ENCODE results near the gene LBX2.
"Not testable (repeated sequence)": the region's sequence is repeated elsewhere in the genome, so short reads cannot be mapped to it uniquely, and the experiment has no call there.

The LBX2 gene

GRCh38 chr2:74481961-74482800 lies 17.2 kb downstream of the LBX2 start:
- peak; percentile 28 for DNase-seq

GRCh38 chr2:74481431-74481830 lies 18.0 kb downstream of the LBX2 start:
- DNase-seq: no peak

GRCh38 chr2:74474899-74475298 lies 24.5 kb downstream of the LBX2 start:
- DNase-seq: no peak

DNA sequence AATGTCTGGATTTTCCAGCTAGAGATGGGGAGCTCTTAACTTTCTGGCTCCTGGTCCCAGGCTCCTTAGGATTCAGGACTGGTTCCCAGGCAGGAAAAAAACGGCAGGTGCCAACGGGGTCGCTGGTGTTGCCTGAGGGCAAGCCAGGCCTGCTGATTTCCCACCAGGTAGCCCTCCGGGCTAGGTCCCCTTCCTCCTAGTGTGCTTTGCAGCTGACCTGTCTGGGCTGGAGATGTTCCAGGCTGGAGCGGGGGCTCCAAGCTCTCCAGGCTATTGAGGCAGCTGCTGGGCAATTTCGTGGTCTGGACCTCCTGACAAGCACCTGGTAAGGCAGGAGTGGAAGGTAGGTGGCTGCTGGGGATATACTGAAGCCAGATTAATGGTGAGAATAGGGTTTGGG lies 24.9 kb downstream of the LBX2 start:
- DNase-seq: no peak

DNA sequence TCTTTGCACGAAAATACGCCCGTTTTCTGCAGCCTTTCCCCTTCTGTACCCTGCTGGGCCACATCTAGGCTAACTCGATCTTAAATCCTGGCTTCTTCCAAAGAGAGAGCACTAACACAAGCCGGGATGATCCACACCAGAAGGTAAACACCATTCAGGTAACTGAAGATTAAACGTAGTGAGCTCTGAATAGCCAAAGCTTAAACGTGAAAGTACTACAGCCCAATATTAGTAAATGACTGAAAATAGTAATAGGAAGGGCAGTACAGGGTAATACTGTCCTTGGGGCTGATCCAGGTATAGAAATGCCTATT lies 26.5 kb downstream of the LBX2 start:
- DNase-seq: no peak

DNA sequence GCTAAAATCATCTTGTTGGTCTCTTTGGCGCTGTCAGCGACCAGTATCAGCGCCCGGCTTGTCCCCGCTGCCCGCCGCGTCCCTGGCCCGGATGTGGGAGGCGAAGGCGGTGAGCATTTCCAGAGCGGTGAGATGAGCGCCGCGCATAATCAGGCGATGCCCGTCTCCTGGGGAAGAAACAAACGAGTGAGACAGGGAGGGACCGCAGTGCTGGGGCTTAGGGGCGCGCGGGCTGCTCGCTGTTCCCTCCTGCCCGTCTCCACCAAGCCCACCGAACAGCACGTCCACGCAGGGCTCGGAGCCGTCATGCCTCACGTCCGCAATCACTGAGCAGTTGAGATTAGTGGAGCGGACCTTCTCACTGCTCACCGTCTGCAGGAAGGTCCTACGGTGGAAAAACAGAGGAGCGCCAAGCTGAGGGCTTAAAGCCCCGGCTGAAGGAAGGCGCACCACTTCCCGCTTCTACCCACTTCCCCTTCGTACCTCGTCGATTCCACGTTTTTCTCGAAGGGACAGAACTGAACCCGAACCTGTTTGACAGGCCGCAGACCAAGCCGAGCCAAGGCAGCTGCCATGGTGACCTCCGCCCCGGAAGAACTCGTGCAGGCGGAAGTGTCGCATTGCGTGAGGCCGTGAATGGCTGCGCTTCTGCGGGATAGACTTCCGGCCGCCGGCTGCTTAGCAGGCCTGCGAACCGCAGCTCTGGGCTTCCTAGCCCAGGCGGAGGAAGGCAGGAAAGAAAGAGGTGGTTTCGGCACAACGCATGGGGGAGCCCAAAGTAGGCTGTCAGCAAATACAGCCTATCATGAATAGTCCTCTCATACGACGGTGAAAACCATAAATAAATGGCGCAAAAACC lies 27.1 kb downstream of the LBX2 start, which contains the start of gene MRPL53:
Gene MRPL53 (minus strand): TSS at position 595 of the 859 bp plus-strand sequence. CDS start 20 bp downstream, at position 575.
- DNase-seq: peak; percentile 93

GRCh38 chr2:74471332-74472065 lies 27.9 kb downstream of the LBX2 start:
- no peak for DNase-seq

DNA sequence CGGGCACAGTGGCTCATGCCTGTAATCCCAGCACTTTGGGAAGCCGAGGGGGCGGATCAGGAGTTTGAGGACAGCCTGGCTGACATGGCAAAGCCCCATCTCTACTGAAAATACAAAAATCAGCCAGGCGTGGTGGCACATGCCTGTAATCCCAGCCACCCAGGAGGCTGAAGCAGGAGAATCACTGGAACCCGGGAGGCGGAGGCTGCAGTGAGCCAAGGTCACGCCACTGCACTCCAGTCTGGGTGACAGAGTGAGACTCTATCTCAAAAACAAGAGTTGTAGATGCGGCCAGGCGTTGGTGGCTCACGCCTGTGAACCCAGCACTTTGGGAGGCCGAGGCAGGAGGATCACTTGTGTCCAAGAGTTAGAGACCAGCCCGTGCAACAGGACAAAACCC lies 28.7 kb downstream of the LBX2 start:
- DNase-seq: not testable (repeated sequence)

GRCh38 chr2:74464406-74464805 lies 35.0 kb downstream of the LBX2 start:
- DNase-seq: no peak

GRCh38 chr2:74462786-74463105 lies 36.7 kb downstream of the LBX2 start:
- no peak for DNase-seq

DNA sequence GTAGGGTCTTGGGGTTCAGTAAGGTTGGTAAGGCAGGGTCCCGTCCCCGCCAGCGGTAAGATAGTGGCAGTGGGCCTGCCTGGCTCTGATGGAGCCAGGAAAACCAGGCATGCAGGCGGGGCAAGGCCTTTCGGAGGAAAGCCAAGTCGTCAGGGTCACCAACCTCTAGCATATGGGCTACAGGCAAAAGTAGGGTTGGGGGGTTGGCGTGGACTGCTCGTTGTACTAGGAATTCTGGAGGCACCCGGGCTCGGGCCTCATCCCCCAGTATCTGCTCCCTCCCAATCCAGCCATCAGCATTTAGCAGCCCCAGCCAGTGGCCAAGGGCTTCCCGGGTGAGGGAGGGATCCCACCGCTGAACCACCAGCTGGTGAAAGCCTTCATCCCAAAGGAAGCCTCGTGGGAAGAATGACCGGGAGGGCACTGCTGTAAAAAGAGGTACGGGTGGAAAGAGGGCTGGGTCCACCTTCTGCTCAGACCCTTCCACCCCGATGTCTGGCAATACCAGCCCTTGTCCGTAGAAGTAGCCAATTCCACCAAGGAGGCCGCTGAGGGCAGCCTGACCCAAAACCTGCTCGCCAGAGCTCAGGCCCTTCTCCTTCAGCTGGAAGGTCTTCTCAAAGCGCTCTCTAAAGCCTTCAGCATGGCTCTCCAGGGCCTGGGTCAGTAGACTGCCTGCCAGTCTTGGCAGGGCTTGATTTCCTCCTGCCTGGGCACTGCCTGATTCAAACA lies 37.2 kb downstream of the LBX2 start:
- no peak for DNase-seq

DNA sequence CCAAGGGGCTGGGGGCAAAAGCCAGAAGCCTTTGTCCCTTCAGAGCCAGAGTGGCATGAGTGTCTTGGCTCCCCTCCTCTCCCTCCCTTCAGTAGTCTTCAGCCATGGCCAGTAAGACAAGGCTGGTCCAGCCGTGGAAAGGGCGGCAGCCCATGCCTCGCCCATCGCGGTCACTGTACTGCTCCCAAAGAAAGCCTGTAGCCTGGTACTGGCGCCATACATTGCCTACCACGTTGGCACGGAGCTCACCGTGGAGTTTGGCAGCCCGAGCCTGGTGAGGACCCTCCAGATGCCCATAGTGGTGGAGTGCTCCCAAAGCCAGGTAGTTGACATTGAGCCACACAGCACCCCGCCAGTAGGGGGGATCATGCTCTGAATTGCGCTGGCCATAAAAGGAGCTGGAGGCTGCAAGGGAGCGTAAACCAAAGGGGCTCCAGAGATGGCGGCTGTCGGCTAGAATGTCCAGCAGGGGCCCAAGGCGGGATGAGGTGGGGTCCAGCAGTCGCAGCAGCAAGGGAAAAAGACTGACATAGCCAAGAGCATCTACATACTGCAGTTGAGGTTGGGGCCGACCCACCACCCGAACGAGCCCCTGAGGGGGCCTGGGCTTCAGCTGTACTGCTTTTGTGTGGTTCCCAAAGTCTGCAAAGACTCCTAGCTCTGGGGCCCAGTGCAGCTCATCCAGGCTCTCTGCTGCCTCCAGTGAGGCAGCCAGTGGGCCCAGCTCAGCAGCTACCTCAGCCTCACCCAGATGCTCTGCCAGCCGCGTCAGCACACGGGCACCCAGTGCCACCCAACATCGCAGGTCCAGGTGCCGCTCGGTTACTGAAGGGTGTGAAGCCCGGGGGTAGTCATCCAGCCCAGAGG lies 38.0 kb downstream of the LBX2 start:
- no peak for DNase-seq

DNA sequence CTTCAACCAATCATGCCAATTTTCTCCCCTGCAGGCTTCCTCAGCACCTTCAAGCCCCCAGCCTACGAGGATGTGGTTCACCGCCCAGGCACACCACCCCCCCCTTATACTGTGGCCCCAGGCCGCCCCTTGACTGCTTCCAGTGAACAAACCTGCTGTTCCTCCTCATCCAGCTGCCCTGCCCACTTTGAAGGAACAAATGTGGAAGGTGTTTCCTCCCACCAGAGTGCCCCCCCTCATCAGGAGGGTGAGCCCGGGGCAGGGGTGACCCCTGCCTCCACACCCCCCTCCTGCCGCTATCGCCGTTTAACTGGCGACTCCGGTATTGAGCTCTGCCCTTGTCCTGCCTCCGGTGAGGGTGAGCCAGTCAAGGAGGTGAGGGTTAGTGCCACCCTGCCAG lies 39.2 kb downstream of the LBX2 start:
- DNase-seq: not testable (repeated sequence)

- not testable (repeated sequence) for DNase-seq
Observed at GRCh38 chr2:74459503-74460118, 39.8 kb downstream of the LBX2 start.

DNA sequence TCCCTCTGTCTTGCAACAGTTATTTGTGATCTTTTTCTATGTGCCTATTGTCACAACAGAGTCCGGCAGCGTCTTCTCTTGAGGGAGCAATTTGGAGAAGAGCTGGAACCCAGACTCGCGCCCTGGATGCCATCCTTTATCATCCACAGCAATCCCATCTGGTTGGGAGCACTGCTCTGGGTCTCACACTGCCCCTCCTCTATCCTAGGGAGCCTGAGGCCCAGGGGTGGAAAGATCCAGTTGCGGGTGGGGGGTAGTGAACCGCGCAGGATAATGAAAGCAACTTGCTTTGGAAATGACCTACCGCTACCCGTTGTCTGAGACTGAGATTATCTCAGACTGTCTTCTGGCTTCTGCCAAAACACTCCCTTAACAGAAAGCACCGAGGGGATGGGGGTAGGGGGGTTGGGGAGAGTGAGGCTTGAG lies 40.5 kb downstream of the LBX2 start:
- DNase-seq: no peak

DNA sequence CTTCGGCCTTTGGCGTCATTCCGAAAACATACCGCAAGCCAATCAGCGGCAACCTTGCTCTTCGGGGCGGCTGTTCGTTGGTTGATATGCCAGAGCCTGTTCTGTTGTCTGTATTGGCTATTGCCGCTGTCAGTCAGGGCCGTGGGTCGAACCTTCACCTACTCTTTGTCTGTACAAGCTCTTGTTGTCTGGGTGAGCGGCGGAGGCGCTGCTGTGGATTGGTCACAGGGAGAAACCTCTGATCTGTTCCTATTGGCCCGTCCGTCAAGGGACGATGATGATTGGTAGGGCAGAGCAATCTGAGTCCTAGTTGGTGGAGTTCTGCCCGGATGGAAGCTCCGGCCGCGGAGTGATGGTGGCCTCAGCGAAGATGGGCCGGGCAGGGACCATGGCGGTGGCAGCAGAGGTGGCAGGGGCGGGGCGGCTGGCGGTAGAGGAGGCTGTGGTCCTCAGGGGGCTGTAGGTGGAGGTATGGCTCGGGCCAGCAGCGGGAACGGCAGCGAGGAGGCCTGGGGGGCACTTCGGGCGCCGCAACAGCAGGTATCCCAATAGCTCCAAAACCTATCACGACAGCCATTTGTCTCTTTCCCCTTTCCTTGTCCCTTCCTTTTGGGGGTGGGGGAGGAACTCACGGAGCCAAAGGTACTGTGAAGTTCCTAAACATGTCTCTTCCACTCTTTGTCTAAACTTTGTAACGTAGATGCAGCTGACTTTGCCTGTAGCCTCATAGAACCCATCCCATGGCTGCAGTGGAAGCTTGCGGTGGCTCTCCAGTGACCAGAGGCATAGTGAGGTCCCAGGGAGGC lies 41.1 kb downstream of the LBX2 start, which contains the start of gene WBP1:
Gene WBP1 (plus strand): TSS at position 307 of the 806 bp plus-strand sequence. CDS start 165 bp downstream, at position 472.
- DNase-seq: peak; percentile 99

DNA sequence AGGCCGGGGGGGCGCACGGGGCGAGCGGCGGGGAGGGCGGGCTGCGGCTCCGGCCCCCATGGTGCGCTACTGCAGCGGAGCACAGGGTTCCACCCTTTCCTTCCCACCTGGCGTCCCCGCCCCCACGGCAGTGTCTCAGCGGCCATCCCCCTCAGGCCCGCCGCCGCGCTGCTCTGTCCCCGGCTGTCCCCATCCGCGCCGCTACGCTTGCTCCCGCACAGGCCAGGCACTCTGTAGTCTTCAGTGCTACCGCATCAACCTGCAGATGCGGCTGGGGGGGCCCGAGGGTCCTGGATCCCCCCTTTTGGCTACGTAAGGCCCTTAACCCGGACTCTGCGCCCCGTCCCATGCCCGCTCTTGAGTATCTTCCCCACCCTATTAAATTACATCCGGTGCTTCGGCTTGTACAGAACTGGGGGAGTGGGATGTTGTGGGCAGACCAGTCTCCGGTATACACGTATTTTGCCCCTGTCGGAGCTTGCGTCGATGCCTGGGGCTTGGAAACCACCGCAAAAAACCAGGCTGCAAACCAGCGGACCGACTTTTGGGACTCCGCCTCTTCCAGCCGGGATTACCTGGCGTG lies 41.8 kb downstream of the LBX2 start:
- no peak for DNase-seq

DNA sequence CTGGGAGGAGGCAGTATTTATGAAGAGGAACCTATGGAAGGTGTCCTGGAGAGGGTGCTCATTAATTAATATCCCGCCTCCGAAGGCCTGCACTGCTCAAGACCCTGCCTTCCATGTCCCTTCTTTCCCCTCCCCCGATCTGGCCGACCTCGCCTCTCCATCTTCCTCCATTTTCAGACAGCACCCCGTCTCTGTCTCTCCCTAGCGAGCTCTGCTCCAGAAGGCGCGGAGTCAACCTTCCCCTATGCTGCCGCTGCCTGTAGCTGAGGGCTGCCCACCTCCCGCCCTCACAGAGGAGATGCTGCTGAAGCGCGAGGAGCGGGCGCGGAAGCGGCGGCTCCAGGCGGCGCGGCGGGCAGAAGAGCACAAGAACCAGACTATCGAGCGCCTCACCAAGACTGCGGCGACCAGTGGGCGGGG lies 42.3 kb downstream of the LBX2 start:
- DNase-seq: peak; percentile 72

GRCh38 chr2:74454654-74455511 lies 44.5 kb downstream of the LBX2 start, which contains the start of gene INO80B:
Gene INO80B, plus strand, starts transcription at chr2:74455087. Its CDS starts 30 bp downstream, at chr2:74455117.
- DNase-seq: peak; percentile 96

Measured in NCI-H510A treated with DMSO at 0.1 percent for 48 hours (cell line).